HG03520 (cell line): ENCODE results near the gene PPEF2.
A peak's percentile ranks its signal among the peaks of the same experiment; 100 is the strongest.

Source experiments
- ATAC-seq: cut with Tn5 transposase; IDR thresholded peaks from one replicate; pipeline ENCODE4 v1.9.1; 2021; ENCODE audit warnings: mild to moderate bottlenecking, moderate library complexity; ENCODE audit not compliant: unreplicated experiment

Gene PPEF2

DNA sequence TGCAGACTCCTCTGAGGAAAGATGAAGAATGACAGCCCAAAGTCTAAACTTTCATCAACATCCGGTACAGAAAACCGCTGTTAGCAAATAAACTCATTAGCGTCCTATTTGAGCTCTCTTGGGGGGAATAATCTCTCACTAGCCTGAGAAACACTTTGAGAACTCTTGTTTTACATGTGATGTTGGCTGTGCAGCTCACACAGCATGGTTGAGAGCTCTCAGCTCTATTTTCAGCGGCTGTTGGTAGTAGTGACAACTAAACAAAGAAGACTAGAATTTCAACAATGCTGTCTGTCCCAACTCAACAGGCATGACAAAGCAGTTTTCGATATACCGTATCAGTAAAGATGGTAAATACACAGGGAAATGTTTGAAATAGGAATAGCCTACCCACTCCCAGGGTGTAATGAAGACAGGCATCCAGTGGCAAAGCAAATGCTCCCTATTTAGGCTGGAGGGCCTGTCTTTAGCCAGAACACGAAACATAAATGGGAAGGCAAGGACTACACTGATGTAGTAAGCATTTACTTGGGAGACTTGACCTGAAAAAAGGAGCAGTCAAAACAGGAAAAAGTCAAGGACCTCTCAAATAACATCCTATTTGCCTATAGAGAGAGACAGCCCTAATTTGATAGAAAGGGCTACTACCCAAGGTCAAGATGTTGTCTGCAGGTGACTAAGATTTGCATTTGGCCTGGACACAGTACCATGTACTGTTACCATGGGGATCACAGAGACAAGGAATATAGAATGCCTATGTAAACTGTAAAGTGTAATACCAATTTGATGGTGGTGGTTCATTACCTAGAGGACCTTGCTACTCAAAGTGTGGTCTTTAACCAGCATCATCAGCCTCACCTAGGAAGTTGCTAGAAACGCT, 60.4 kb downstream of the PPEF2 start:
- peak; percentile 84 for ATAC-seq

DNA sequence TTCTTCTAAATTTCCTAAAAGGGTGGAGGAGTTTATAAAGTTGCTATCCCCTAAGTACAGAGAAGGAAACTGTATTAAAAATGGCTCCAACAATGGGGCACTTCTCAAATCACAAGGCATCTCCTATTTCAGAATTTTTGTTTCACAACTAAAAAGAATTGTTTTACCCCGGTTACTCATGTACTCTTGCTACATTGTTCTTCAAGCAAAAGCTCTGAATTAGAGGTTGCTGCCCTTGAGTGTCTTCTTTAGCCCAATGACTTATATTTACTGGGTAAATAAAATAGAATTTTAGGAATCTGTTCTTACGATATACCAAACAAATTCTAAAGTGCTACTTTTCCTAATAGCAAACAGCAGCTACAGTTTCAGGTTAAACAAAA, 67.5 kb downstream of the PPEF2 start:
- ATAC-seq: no peak

DNA sequence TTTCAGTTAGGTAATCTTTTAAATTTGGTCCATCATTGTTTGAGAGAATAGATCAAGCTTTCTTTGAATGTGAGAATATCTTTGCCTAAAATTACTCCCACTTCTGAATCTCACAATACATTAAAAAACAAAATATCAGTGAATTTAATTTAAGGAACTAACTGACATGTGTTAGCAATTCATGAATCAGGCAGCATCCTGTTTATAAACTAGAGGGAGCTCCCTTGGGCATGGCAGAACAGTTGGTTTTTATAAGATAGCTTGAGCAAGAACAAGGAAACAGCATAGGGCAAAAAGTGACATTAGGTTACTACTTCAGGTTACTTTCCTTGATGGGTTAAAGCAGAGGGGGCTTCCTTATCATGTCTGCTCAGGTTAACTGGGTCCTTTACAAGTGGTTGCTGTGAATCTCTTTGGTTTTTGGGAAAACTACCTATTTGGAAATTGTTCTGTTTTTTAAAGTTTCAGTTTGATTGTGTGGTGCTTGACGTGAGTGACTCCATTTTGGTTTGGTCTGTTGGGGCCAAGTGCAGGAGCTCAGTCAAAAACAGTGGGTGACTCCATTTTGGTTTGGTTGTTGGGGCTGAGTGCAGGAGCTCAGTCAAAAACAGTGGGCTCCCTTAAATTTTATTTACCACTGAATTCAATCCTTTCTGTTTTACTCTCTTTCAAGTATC, 68.0 kb downstream of the PPEF2 start:
- no peak for ATAC-seq

DNA sequence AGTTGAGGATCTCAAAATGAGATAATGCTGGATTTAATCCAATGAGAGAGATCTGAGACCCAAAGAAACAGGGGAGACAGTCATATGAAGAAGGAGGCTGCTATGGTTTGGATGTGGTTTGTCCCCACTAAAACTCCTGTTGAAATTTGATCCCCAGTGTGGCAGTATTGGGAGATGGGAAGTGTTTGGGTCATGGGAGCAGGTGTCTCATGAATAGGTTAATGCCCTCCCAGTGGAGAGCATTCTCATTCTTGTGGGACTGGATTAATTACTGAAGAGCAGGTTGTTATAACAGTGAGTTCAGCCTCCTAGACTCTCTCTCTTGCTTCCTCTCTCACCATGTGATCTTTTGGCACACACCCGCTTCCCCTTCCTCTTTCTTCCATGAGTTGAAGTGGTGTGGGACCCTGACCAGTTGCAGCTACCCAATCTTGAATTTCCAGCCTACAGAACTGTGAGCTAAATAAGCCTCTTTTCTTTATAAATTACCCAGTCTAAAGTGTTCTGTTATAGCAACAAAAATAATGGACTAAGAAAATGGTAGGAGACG, 70.3 kb downstream of the PPEF2 start:
- no peak for ATAC-seq

DNA sequence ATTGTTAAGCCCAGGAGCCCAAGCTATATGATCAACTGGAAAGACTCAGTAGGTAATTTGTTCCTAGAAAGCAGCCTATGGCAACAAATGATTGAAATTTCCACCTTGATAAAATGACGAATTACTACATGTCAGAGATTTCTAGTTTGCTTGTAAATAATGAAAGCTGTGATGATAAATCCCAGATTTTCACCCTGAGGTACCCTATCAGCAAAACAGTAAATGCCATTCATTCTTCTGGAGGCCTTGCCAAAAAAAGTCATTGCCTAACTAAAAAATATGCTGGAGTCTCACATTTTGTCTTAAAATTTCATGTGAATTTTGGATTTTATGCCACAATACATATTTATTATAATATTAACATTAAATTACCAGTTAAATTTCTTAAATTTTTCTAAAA, 71.3 kb downstream of the PPEF2 start:
- no peak for ATAC-seq

DNA sequence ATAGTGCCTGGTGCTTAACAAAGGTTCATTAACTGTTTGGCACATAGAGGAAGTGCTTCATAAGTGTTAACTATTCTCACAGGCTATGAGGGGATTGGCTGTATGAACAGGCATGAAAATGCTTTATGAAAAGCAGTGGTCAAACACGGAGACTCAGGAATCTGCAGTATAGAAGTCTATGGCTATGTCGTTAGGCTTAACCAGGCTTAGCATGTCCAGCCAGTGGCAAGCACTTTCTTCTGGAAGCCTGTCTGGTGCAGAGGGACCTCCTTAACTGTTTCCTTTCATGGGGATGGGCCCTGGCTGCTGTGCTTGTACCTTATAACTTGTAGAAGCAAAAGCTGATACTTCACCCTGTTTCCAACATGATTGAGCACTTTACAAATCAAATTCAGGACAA, 78.4 kb downstream of the PPEF2 start:
- no peak for ATAC-seq

DNA sequence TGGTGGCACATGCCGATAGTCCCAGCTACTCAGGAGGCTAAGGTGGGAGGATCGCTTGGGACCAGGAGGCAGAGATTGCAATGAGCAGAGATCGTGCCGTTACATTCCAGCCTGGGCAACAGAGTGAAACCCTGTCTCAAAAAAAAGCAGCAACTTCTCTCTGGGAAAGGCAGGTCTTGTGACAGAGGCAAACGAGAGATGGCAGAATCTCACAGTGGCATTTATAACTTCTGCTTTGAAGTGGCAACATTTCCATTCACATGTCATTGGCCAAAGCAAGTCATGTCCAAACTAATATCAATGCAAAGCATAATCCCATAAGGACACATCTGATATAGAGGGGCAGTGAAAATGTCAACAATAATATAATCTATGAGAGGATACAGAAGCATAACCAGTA, 79.8 kb downstream of the PPEF2 start:
- ATAC-seq: no peak

DNA sequence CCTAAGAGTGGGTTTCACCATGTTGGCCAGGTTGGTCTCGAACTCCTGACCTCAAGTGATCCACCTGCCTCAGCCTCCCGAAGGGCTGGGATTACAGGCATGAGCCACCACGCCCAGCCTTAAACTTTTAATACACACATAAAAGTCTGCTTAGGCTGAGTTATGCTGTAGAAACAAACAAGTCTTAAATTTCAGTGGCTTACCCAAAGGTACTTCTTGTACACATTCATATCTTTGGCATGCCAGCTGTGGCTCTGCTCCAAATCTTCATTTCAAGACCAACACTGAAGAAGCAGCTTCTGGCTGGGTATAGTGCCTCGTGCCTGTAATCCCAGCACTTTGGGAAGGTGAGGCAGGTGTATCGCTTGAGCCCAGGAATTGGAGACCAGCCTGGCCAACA, 80.3 kb downstream of the PPEF2 start:
- ATAC-seq: no peak

DNA sequence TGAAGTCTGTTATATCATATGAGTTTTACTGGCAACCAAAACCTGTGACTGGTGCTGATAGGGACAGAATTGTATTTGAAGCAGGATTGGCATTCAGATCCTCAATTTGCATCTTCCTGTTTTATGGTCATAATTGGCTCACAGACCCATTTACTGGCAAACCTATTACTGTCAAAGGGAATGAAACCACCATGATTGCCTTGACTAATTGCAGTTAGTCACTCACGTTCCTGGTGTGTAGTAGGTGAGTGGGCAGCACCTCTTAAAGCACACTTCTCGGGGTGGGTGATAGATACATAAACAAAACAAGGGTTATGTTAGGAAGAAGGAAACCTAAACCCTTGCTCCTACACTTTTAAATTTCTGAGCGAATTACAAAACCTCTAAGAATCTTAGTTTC, 81.0 kb downstream of the PPEF2 start:
- ATAC-seq: no peak

DNA sequence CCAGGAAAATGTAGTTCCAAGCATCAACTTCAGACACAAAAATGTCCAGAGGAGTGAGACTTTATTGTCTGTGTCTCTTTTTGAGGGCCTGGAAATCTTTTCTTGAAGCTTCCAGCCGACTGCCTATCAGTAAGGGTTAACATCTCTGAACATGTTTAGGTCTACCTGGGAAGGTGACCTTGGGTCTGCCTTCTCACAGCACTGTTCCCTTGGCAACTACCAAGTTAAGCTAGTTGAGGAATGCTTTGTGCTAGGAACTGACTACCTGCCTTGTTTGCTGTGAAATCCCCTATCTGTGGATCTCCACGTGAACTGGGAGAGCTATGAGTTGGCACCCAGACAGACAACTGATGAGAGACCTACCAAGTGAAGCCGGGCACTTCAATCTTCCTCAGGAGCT, 81.6 kb downstream of the PPEF2 start:
- no peak for ATAC-seq

DNA sequence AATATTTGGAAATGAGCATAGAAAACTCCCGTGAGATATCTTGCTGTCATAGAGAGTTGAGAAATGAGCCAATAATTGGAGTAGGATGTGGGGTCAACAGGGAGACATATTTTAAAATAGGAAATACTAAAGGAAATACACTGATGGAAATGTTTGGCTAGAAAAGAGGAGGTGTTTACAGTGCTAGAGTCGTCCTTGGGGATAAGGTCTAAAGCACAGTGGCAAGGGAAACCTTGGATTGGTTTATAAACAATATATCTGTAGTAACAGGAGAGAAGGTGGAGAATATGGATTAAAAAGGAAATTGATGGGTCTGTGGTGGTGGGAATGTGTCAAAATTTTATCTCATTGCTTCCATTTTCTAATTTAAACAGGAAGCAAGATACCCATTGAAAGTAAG, 82.1 kb downstream of the PPEF2 start:
- no peak for ATAC-seq

DNA sequence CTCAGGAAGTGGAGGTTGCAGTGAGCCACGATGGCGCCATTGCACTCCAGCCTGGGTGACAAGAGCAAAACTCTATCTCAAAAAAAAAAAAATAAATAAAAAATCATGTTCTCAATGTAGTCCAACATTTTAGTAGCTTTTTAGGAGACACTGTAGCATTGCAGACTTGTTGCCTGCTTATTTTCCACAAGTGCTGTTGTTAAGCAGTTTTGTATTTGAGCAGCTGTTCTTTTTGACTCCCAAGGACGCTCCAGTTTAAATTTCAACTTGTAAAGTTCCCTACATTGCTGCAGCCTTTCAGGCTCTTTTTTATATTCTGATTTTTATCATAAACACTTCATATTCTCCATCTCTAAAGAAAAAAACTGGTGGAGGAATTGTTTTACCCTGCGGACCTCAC, 83.1 kb downstream of the PPEF2 start:
- ATAC-seq: no peak

DNA sequence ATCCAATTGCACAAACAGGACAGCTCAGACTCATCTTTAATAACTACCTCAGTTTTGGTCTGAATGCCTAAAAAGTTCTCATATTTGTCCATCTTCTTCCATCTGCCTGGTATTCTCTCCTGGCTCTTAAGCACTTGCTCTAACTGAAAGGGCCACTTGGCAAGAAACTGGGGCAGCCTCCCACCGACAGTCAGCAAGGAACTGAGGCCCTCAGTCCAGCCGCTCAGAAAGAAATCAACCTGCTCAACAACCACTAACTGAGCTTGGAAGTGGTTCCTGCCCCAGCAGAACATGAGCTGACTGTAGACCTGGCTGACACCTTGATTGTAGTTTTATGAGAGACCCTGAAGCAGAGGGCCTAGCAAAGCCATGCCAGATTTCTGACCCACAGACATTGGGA, 84.4 kb downstream of the PPEF2 start:
- ATAC-seq: no peak
